BJ (cell line): ENCODE data around the gene CD14. TPM values are rescaled to one million over a fixed set of nuclear protein-coding genes. Genes with fewer than 3 reads are reported as not detected.
"Not testable (repeated sequence)": the region's sequence is repeated elsewhere in the genome, so short reads cannot be mapped to it uniquely, and the experiment has no call there.

Source experiments
- CTCF ChIA-PET: fragments of 350-600 bp; formaldehyde crosslinking; extraction: SDS; loops from one replicate; lab custom pipeline; 2021; ENCODE audit warnings: antibody characterized with exemption, inconsistent platforms; lab: Yijun Ruan, JAX
- POLR2A ChIA-PET: fragments of 300-600 bp; sonication (Branson Sonifier 250); formaldehyde crosslinking; extraction: SDS; loops from one replicate; lab custom pipeline; 2021; ENCODE audit warnings: antibody characterized with exemption; lab: Charles Lee
- DNase-seq: peaks from one replicate; pipeline ENCODE4 v3.0.0-alpha.2; 2011; ENCODE audit warnings: low read depth
- H3K27me3 ChIP-seq: 2 replicates; pipeline ENCODE4 v1.6.0; 2011; ENCODE audit warnings: low read length; ENCODE audit not compliant: control insufficient read depth, insufficient read depth
- H3K36me3 ChIP-seq: 2 replicates; pipeline ENCODE4 v1.5.1; 2011; ENCODE audit warnings: low read length; ENCODE audit not compliant: control insufficient read depth, insufficient read depth
- H3K4me3 ChIP-seq: 2 replicates; pipeline ENCODE4 v1.5.1; 2011; ENCODE audit warnings: low read depth, mild to moderate bottlenecking, control low read depth, low read length
- polyA plus RNA-seq: library from polyadenylated mRNA; depleted of rRNA; stranded (reverse); fragments of >200 nt; gene quantifications from 2 replicates; pipeline ENCODE4 v1.2.3, GENCODE V29; 2011
- TF ChIP-seq, protein P1 (sequence below): IDR thresholded peaks from 2 replicates; pipeline ENCODE4 v1.5.1; 2011; ENCODE audit warnings: low read depth, mild to moderate bottlenecking, control low read depth, inconsistent platforms, low read length, moderate library complexity; ENCODE audit not compliant: insufficient read depth

Gene CD14
- polyA plus RNA-seq, 1 experiment: 1.9 TPM

GRCh38 chr5:140639148-140639981 lies 6.4 kb upstream of the CD14 start, which contains the start of gene TMCO6:
Gene TMCO6, plus strand, starts transcription at chr5:140639451. Its CDS starts 77 bp downstream, at chr5:140639528.
- peak; percentile 61 for DNase-seq
- Histone ChIP-seq H3K4me3 (peak within 1 kb of the TSS; percentile 62), H3K36me3 (peaks cover 6% of the 10 kb centered on the region), H3K27me3 (no peaks in the 10 kb centered on the region)
- ChIA-PET CTCF (interaction anchor here (0.6 to 1.5 kb wide), 12 partner anchors 9 to 276 kb away, joined by 3 to 8 read pairs (median 3); partner anchors contain the start of genes EIF4EBP3, IK and NDUFA2), POLR2A (no interaction called here)
- TF ChIP-seq, protein P1, sequence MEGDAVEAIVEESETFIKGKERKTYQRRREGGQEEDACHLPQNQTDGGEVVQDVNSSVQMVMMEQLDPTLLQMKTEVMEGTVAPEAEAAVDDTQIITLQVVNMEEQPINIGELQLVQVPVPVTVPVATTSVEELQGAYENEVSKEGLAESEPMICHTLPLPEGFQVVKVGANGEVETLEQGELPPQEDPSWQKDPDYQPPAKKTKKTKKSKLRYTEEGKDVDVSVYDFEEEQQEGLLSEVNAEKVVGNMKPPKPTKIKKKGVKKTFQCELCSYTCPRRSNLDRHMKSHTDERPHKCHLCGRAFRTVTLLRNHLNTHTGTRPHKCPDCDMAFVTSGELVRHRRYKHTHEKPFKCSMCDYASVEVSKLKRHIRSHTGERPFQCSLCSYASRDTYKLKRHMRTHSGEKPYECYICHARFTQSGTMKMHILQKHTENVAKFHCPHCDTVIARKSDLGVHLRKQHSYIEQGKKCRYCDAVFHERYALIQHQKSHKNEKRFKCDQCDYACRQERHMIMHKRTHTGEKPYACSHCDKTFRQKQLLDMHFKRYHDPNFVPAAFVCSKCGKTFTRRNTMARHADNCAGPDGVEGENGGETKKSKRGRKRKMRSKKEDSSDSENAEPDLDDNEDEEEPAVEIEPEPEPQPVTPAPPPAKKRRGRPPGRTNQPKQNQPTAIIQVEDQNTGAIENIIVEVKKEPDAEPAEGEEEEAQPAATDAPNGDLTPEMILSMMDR: peak; percentile 68

- CTCF ChIA-PET: interaction anchor here (1.1 to 1.5 kb wide), 7 partner anchors 18 to 276 kb away, joined by 3 to 8 read pairs (median 3); no protein-coding TSS in a partner anchor
Observed at GRCh38 chr5:140638898-140639147, 5.8 kb upstream of the CD14 start.

DNA sequence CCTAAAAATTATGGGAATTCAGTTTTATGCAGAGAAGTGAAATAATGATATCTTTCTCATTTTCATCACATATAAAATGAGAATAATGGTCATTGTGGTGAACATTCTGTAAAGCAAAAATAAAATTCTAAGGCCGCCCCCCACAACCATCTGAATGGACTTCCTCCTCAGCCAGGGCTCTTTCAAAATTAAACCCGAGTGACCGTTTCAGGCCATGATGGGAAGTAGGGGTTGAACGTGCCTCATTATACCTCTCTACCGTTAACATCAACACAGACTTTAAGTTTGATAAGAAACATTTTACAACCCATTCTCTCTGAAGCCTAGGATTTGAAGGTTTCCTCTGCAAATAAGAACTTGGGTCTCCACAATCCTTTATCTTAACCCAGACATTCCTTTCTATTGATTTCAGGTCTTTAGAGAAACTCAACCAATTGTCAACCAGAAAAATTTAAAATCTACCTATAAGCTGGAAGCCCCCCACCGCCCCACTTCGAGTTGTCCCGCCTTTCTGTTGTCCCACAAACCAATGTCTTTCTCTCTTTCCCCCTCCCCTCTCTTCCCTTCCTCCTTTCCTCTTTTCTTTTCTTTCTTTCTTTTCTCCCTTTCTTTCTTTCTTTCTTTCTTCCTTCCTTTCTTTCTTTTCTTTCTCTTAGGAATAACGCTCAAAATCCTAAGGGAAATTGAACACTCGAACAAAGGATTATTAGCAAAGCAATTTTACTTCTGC lies 4.6 kb upstream of the CD14 start:
- H3K27me3 ChIP-seq: no peaks in the 10 kb centered on the region
- ChIA-PET POLR2A (no interaction called here), CTCF (no interaction called here)
- peaks cover 4% of the 10 kb centered on the region; the same call in 1 of the 2 replicates for H3K36me3 ChIP-seq
- H3K4me3 ChIP-seq: no peak overlapping the region
- no peak for DNase-seq
- TF ChIP-seq, protein P1: no peak

More at GRCh38 chr5:140638898-140639147, 5.8 kb upstream of the CD14 start:
- peak overlapping the region; percentile 62 for H3K4me3 ChIP-seq
- DNase-seq, H3K27me3 ChIP-seq, H3K36me3 ChIP-seq, POLR2A ChIA-PET: not testable (repeated sequence)

GRCh38 chr5:140635291-140636257 lies 2.6 kb upstream of the CD14 start:
- CTCF ChIA-PET: interaction anchor here (0.6 to 2.9 kb wide), 19 partner anchors 12 to 277 kb away, joined by 3 to 15 read pairs (median 4); partner anchors contain the start of genes APBB3, EIF4EBP3, IK and NDUFA2
- TF ChIP-seq, protein P1: no peak
- Histone ChIP-seq H3K4me3 (no peak overlapping the region), H3K27me3 (no peaks in the 10 kb centered on the region), H3K36me3 (no peaks in the 10 kb centered on the region)
- POLR2A ChIA-PET: no interaction called here
- DNase-seq: no peak

DNA sequence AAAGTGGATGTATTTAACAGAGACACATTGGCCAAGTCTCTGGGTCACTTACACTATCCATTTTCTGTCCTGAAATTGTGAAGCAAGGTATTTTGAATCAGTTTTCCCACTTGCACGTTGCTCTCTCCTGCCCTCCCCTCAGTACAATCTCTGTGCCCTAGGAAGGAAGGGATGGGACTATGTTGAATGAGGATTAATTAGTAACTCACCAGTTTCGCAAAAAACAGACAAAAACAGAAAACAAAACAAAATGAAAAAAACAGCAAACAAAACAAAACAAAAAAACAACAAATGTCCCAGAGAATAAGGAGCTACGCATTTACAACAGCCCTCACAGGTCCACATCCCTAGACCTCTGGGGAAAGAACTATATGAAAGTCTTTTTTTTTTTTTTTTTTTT lies 1.1 kb upstream of the CD14 start:
- Histone ChIP-seq H3K36me3 (no peaks in the 10 kb centered on the region), H3K27me3 (no peaks in the 10 kb centered on the region), H3K4me3 (no peak overlapping the region)
- POLR2A ChIA-PET: no interaction called here
- TF ChIP-seq, protein P1: no peak
- CTCF ChIA-PET: interaction anchor here (0.8 to 2.9 kb wide), 8 partner anchors 13 to 271 kb away, joined by 3 to 15 read pairs (median 4); partner anchors contain the start of genes APBB3, IK and NDUFA2
- no peak for DNase-seq
